OCI-M1 (cell line): ENCODE results near the gene CLTCL1.
"Not testable (repeated sequence)": the region's sequence is repeated elsewhere in the genome, so short reads cannot be mapped to it uniquely, and the experiment has no call there.

Experiments
- DNase-seq: peaks from one replicate; lab custom pipeline; 2025; lab: John Stamatoyannopoulos, UW

Gene CLTCL1

DNA sequence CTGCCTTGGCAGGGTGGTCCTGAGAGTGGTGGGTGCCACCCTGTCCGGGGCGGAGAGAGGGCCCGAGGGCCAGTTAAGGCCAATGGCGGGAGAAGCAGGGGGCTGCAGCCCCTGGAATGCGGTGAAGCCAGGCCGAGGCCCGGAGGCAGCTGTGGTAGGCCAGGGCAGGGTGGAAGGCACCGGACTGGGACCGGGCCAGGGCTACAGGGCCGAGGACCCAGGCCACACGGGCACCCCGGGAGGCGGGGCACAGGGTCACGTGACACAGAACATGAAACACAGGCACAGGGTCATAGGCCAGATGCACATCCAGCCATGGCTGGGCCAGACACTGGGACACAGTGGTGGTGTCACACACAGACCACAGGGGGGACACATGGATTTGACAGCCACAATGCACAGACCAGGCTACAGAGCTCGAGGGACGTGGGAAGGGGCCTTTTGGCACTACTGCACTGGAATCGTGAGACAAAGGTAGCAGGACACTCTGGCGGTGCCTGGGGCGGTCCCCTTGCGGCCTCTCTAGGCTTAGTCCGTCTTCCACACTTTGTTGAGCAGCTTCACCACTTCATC lies 115.8 kb downstream of the CLTCL1 start:
- no peak for DNase-seq

GRCh38 chr22:19175026-19175601 lies 116.4 kb downstream of the CLTCL1 start:
- no peak for DNase-seq

- no peak for DNase-seq
These were observed 117.2 kb downstream of the CLTCL1 start for GRCh38 chr22:19174106-19175025.

DNA sequence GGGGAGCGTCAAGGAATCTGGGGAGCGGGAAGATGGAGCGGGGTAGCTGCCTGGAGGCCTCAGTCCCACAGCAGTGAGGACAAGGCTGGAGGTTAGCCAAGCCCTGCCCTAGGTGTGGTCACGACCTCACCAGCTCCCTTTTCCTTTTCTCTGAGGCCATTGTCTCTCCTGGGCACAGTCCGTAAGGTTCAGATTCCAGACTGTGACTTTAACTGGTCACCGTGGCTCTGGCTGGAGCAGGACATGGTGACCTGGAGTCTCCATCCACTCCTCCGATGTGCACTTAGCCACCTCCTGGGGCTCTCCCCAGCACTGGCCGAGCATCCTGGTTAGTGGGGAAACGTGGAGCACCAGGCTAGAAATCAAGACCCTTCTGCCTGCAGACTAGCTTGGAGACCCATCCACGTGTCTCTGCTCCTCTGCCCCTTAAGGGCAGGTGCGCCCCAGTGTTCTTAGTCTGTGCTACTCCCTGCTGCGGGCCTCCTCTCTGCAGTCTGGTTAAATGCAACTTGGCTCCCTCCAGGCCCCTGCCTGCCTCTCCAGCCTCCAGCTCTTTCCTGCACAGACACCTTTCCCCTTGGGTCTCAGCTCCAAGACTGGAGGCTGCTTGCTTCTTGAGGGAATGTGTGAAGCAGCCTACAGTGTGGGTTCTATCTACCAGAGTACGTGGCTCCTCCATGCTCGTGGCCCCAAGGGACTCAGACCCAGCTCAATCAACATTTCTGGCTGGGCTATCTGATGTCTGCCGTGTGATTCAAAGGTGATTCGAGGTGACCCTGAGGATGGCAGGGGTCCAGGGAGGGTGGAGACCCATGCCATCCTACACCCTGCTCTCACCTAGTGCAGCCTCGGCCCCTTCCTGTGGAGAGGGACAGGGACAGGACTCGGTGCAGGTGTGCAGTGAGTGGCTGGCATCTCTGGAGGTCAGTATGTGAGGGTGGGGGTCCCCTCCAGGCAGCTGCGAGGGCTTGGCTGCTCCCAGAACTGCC lies 118.2 kb downstream of the CLTCL1 start:
- DNase-seq: no peak

GRCh38 chr22:19172213-19173046 lies 119.1 kb downstream of the CLTCL1 start:
- no peak for DNase-seq

DNA sequence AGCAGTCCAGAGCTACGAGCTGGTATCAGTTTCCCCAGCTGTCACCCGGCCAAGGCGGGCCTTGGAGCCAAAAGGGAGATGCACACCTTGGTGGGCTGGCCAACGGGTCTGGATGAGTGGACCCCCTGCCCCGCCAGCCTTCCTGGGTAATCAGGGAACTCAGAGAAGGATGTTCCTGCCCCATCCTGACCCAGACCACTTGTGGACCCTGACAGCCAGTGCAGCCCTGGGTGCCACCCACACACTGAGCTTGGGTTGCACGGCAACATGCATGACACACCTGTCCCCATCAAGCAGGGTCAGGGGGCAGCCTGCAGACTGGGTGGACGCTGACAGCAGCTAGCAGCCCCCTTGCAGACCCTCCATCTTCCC lies 121.6 kb downstream of the CLTCL1 start:
- no peak for DNase-seq

DNA sequence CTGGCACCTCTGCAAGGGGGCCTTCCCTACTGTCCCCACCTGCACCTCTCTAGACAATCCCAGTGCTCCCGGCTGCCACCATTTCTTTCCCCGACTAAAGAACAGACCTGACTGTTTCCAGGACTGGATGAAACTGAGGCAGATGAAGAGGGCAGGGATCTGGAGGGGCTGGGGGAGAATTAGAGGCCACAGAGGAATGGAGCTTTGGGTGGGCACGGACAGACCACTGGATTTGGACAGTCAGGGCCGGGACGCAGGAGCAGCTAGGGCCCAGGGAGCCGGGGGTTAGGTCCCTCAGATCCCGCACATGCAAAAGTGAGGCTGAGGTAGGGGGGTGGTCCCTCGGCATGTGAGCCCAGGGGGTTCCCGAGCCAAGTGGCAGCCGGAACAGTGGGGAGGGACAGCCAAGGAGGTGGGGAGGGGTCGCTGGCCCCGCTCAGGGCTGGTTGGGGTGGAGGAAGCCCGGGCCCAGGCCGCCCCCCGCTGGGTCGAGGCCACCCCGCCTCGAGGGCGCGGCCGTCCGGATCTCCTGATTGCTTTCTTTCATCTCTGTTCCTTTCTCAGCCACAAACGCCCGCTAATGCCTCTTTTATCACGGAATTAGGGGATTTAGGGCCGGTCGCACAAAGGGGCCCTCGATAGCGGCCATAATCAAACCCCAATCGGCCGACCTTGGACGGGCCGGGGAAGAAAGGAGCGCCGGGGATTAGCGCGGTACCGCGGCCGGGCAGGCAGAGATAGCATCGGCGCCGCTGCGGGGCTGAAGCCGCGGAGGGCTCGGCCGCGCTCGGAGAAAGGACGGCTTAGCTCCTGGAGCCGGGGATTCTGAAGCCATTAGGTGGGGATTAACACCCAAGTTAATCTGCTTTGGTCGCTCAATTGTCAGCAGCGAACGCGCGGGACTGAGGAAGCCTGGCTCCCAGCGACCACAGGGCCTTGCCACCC lies 122.2 kb downstream of the CLTCL1 start:
- peak; percentile 35 for DNase-seq

DNA sequence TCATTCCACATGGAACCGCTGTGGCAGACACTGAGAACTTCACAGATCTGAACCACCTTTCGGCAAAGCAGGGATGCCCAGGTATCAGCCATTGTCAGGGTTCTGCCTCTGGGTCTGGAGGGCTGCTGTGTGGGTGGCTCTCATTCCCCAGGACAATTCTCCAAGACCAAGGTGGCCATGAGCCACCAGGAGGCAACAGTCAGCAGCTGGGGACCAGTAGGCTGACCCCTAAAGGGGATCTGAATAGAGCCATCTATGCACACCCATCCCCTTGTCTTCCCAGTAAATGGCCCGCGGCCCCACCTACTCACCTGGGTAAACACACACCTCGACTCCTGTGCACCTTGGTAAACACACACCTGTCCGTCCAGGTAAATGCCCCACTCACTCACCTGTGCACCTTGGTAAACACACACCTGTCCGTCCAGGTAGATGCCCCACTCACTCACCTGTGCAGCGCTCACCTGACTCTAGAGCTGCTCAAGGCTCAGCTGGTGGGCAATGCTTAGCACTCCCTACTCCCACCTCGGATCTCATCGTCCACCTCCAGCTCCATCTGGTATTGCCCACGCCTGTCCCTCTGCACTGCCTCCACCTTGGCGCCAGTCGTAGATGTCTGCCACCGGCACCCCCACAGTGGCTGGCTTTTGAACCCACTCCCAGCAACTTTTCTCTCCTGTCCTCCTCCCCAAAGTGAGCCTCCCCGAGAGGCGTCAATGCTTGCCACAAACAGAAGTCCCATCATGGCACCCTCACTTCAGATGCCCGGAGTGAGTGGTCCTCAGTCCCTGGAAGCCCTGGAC lies 123.2 kb downstream of the CLTCL1 start:
- DNase-seq: no peak

- no peak for DNase-seq
These were observed 124.2 kb downstream of the CLTCL1 start for GRCh38 chr22:19167106-19167869.

GRCh38 chr22:19166421-19166820 lies 125.1 kb downstream of the CLTCL1 start:
- no peak for DNase-seq

DNA sequence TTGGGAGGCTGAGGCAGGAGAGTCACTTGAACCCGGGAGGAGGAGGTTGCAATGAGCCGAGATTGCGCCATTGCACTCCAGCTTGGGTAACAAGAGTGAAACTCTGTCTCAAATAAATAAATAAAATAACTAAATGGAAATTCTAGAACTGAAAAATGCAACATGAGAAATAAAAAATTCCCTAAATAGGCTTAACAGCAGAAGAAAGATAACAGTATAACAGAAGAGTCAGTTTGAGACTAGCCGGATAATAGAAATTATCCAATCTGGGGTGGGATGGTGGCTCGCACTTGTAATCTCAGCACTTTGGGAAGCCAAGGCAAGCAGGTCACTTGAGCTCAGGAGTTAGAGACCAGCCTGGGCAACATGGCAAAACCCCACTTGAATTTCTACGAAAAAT lies 127.1 kb downstream of the CLTCL1 start:
- DNase-seq: no peak

GRCh38 chr22:19158649-19159048 lies 132.9 kb downstream of the CLTCL1 start:
- DNase-seq: not testable (repeated sequence)

DNA sequence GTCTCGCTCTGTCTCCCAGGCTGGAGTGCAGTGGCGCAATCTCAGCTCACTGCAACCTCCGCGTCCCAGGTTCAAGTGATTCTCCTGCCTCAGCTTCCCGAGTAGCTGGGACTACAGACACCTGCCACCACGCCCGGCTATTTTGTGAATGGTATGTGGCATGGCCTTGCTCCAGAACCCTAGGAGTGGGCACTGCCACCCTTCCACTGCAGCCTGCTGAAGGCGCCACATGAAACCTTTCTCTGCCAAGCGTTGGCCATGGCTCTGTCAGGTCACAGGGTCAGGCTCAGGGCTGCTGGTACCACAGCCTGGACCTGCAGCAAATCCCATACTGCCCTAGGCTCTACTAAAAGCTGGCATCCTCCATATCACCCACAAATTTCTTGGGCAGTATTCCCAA lies 135.4 kb downstream of the CLTCL1 start:
- not testable (repeated sequence) for DNase-seq

- DNase-seq: peak; percentile 87
These were observed 138.3 kb downstream of the CLTCL1 start for GRCh38 chr22:19152942-19153883.

DNA sequence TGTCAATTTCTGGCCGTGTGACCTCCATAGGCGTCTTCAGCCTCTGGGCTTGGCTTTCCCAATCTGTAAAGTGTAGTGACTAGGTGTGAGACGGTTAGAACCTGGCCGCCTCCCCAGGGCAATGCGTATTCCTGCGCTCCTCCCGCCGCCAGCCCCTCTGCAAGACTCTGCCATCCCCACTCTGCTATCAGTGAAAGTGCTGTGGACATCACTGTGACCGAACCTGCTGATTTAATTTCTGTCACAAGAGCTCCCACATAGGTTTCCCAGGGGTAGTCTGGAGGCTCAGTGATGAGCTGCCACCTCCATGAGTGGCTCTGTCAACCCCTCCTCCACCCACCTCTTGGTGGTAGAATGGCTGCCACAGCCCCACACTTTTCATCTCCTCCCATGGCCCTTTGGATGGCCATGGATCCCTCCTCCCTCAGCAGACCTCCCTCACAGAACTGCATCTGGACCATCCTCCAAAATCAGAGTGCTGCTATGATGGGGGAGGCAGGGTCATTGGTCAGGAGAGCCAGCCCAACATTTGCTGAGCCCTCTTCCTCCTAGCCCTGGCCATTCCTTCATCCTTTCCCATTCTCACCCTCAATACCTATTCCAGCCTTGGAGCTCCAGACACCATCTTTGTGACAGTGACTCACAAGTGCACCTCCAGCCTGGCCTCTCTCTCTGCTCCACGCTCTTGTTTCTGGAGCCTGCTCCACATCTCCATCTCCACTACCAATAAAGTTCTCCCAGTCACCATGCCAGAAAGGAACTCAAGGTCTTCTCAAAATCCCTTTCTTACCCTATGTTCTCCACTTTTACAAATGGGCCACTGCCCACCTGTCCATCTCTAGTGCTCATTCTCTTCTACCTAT lies 140.0 kb downstream of the CLTCL1 start:
- DNase-seq: no peak
